Transverse colon (tissue), 4 donors: ENCODE data around the gene KLK5. TPM values are rescaled to one million over a fixed set of nuclear protein-coding genes. Genes with fewer than 3 reads are reported as not detected.
"Not testable (repeated sequence)": the region's sequence is repeated elsewhere in the genome, so short reads cannot be mapped to it uniquely, and the experiment has no call there.

ENCODE experiments used
- DNase-seq: peaks from one replicate; pipeline ENCODE4 v3.0.0-alpha.2; 2019
- H3K27ac ChIP-seq, 4 donors: fragments of 200-600 bp; sonication (generic); 2 replicates each; pipeline ENCODE4 v1.5.1; 2016 to 2018; ENCODE audit warnings: inconsistent platforms in 4 of 4
- H3K27me3 ChIP-seq: fragments of 200-600 bp; sonication (generic); 2 replicates; pipeline ENCODE4 v1.5.1; 2017; ENCODE audit warnings: inconsistent platforms
- H3K36me3 ChIP-seq, 4 donors: fragments of 200-600 bp; sonication (generic); 2 replicates each; pipeline ENCODE4 v1.5.1; 2017 to 2019; ENCODE audit warnings: inconsistent platforms in 4 of 4
- H3K4me1 ChIP-seq, 4 donors: fragments of 200-600 bp; sonication (generic); 2 replicates each; pipeline ENCODE4 v1.5.1; 2017 to 2020; ENCODE audit warnings: inconsistent platforms in 4 of 4
- H3K4me3 ChIP-seq, 4 donors: fragments of 200-600 bp; sonication (generic); 1 replicate in 1 of 4; 2 replicates in 3 of 4; pipeline versions ENCODE4 v1.5.1 to v1.6.1; 2017 to 2019; ENCODE audit warnings: inconsistent platforms in 4 of 4
- H3K9me3 ChIP-seq, 2 donors: fragments of 200-600 bp; sonication (generic); 2 replicates each; pipeline ENCODE4 v1.5.1; 2017 to 2019; ENCODE audit warnings: inconsistent platforms in 2 of 2
- EP300 ChIP-seq: sonication (generic); formaldehyde crosslinking; IDR thresholded peaks from one replicate; pipeline ENCODE4 v1.6.1; 2017; ENCODE audit warnings: antibody characterized with exemption, low read depth
- POLR2A ChIP-seq: fragments of 450-650 bp; IDR thresholded peaks from one replicate; pipeline ENCODE4 v1.6.1; 2016; ENCODE audit warnings: antibody characterized with exemption, mild to moderate bottlenecking, moderate library complexity
- POLR2AphosphoS5 ChIP-seq, 3 donors: sonication (generic); formaldehyde crosslinking; IDR thresholded peaks; one replicate each; pipeline ENCODE4 v1.6.1; 2016; ENCODE audit warnings: antibody characterized with exemption in 3 of 3
- WGBS, 2 donors: methylation state at CpG; one replicate each; pipeline ENCODE4 v1.1.5; 2018; ENCODE audit warnings: low coverage in 1 of 2; 5-methylcytosine and 5-hydroxymethylcytosine counted together
- in situ Hi-C, 4 donors: fragments of 200-750 bp; cut with MboI; loops; one replicate each; pipeline versions ENCODE4 v1.15.0 to v1.15.1; 2017; ENCODE audit warnings: low sequenced_read_pairs in 3 of 4, low pct_ligation_motif_present in 1 of 4, low pct_unique_long_range_greater_than_20kb in 1 of 4
- intact Hi-C: fragments of 100-400 bp; cut with DNase I; formaldehyde crosslinking; loops from one replicate; pipeline ENCODE4 v1.15.1; 2023; ENCODE audit warnings: low total_unique reads
- total RNA-seq, 4 donors: library from RNA; depleted of rRNA; stranded (reverse); fragments of >200 nt; gene quantifications; one replicate each; pipeline ENCODE4 v1.1.0, GENCODE V29; 2016
- TF ChIP-seq, protein P1 (sequence below), 5 experiments: fragments of 200-600 bp in 3 of 5; fragments of 450-650 bp in 2 of 5; sonication (generic) in 3 of 5; IDR thresholded peaks; 1 replicate in 2 of 5; 2 replicates in 3 of 5; pipeline ENCODE4 v1.5.1; 2016 to 2017; ENCODE audit warnings: antibody characterized with exemption in 5 of 5, inconsistent platforms in 3 of 5, mild to moderate bottlenecking in 2 of 5, moderate library complexity in 1 of 5

KLK5 gene
- total RNA-seq, 4 donors from 2014 or later = not detected

DNA sequence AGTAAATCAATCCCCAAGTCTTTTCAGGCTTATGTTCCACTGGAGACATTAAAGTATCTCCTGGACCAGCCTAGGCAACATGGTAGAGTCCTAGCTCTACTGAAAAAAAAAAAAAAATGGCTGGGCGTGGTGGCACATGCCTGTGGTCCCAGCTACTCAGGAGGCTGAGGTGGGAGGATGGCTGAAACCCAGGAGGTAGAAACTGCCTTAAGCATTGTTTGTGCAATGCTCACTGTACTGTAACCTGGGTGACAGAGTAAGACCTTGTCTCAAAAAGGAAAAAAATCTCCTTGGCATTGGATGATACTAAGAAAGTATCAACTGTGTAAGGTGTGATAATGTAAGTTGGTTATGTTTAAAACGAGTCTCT lies 39.8 kb upstream of the KLK5 start:
- H3K4me3 ChIP-seq = no peak overlapping the region
- DNase-seq = no peak
- 45 to 46% methylated on average over 2 of the region's 2 CpGs for WGBS, 2 donors
- TF ChIP-seq, protein P1, sequence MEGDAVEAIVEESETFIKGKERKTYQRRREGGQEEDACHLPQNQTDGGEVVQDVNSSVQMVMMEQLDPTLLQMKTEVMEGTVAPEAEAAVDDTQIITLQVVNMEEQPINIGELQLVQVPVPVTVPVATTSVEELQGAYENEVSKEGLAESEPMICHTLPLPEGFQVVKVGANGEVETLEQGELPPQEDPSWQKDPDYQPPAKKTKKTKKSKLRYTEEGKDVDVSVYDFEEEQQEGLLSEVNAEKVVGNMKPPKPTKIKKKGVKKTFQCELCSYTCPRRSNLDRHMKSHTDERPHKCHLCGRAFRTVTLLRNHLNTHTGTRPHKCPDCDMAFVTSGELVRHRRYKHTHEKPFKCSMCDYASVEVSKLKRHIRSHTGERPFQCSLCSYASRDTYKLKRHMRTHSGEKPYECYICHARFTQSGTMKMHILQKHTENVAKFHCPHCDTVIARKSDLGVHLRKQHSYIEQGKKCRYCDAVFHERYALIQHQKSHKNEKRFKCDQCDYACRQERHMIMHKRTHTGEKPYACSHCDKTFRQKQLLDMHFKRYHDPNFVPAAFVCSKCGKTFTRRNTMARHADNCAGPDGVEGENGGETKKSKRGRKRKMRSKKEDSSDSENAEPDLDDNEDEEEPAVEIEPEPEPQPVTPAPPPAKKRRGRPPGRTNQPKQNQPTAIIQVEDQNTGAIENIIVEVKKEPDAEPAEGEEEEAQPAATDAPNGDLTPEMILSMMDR (IDR thresholded peaks at IDR 0.05) = no peak
- TF ChIP-seq POLR2AphosphoS5 (IDR thresholded peaks at IDR 0.05) (no peak), POLR2A (no peak), EP300 (no peak)
- intact Hi-C loops = no loop called here
- peaks cover 2% of the 10 kb centered on the region for H3K27me3 ChIP-seq
- in situ Hi-C loops = no loop called here
- no peak overlapping the region for H3K27ac ChIP-seq
- H3K36me3 ChIP-seq = no peaks in the 10 kb centered on the region
- no peaks in the 10 kb centered on the region for H3K4me1 ChIP-seq
- H3K9me3 ChIP-seq = no peaks in the 10 kb centered on the region

DNA sequence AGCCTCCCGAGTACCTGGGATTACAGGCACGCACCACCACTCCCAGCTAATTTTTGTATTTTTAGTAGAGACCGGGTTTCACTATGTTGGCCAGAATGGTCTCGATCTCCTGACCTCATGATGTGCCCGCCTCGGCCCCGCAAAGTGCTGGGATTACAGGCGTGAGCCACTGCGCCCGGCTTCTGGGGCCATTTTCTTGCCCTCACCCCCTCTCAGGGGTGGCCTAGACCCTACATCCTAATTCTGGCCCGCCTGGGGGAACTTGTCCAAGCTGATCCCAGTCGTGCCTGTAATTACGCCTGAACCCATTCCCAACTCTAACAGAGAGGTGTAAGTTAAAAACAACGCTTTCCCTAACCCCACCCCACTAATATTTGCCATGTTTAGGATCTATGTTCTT lies 31.6 kb upstream of the KLK5 start:
- WGBS, 2 donors = 80 to 83% methylated on average over 5 to 14 of the region's 14 CpGs
- in situ Hi-C loops, H3K4me3 ChIP-seq, H3K36me3 ChIP-seq, H3K27ac ChIP-seq, intact Hi-C loops, H3K9me3 ChIP-seq, DNase-seq, H3K4me1 ChIP-seq: not testable (repeated sequence)
- H3K27me3 ChIP-seq = peaks cover 39% of the 10 kb centered on the region

DNA sequence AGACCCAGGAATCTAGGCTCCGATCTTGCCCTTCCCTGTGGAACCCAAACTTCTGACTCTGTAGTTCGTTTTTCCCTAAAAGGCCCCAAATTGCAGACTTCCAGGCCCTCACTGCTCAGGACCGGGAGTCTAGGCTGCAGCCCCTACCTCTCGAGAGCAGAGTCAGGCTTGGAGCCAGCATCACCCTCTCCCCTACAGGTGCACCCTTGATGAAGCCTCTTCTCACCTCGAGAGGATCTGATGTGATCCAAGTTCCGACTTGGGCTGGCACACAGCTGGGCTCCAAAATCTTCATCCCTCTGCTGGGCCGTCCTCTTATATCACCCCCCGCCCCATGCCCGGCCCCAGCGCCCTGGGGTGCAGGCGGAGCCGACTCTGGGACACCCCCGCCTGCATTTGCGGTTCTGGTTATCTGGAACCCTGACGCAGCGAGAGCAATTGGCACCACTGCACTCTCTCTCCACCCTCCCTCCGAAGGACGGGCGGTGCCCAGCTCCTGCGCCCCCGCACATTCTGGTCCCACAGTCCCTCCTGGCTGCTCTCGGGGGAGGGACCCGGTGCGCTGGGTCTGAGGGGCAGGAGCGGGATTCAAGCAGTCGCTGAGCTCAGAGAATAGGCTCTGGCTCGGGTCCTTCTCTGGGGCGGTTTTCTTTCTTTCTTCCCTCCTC lies 30.9 kb upstream of the KLK5 start, which contains the start of gene KLK7:
KLK7 (minus strand) TSS at position 293 of the 668 bp plus-strand sequence. CDS start 1,518 bp downstream, outside the sequence.
- 22% methylated on average over 26 of the region's 28 CpGs; no CpG with 5 or more reads in 1 of the 2 donors for WGBS, 2 donors
- Histone ChIP-seq H3K4me1 (no peaks in the 10 kb centered on the region), H3K4me3 (no peak within 1 kb of the TSS), H3K27me3 (peaks cover 40% of the 10 kb centered on the region), H3K36me3 (no peaks in the 10 kb centered on the region), H3K9me3 (no peaks in the 10 kb centered on the region), H3K27ac (no peak within 1 kb of the TSS)
- DNase-seq = no peak
- intact Hi-C loops = no loop called here
- no peak for TF ChIP-seq POLR2A
- no peak for TF ChIP-seq EP300
- no peak for TF ChIP-seq POLR2AphosphoS5 (IDR thresholded peaks at IDR 0.05)
- TF ChIP-seq, protein P1 (IDR thresholded peaks at IDR 0.05) = no peak
- in situ Hi-C loops = no loop called here

DNA sequence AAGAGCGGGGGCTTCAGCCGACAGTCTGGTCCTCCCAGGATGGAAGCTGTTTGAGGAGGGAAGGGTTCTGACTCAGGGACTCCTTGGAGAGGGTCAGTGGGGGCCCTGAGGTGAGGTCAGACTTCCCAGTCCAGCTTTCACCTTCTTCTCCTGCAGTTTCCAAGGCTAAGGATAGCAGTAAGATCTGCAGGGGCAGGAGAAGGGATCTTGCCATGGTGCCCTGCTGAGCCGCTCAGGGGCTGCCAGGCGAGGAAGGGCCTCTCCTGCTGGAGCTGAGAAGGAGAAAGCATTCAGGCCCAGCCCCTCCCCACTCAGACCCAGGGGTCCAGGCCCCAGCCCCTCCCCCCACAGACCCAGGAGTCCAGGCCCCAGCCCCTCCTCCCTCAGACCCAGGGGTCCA lies 29.3 kb upstream of the KLK5 start:
- no peaks in the 10 kb centered on the region for H3K36me3 ChIP-seq
- intact Hi-C loops = no loop called here
- no peak overlapping the region for H3K27ac ChIP-seq
- 39% methylated on average over 2 of the region's 4 CpGs; no CpG with 5 or more reads in 1 of the 2 donors for WGBS, 2 donors
- in situ Hi-C loops = no loop called here
- no peak for DNase-seq
- H3K4me1 ChIP-seq = no peaks in the 10 kb centered on the region
- TF ChIP-seq POLR2AphosphoS5 (IDR thresholded peaks at IDR 0.05) = no peak
- TF ChIP-seq, protein P1 (IDR thresholded peaks at IDR 0.05) = no peak
- TF ChIP-seq EP300 = no peak
- TF ChIP-seq POLR2A = no peak
- H3K9me3 ChIP-seq = no peaks in the 10 kb centered on the region
- peaks cover 33% of the 10 kb centered on the region for H3K27me3 ChIP-seq
- no peak overlapping the region for H3K4me3 ChIP-seq
